GM15510 (cell line): ENCODE measurements around the gene HOXB5.

ENCODE experiments used
- POLR2A ChIP-seq: IDR thresholded peaks from 3 replicates; pipeline ENCODE4 v1.6.1; 2011; ENCODE audit warnings: borderline replicate concordance; ENCODE audit not compliant: insufficient read length; ENCODE audit errors: extremely low read depth

HOXB5 gene

GRCh38 chr17:48624544-48625494 lies 31.2 kb upstream of the HOXB5 start:
- TF ChIP-seq POLR2A: no peak

- TF ChIP-seq POLR2A: no peak
These were observed 30.5 kb upstream of the HOXB5 start for GRCh38 chr17:48624118-48624517.

- no peak for TF ChIP-seq POLR2A
These were observed 30.0 kb upstream of the HOXB5 start for GRCh38 chr17:48623583-48623982.

GRCh38 chr17:48622857-48623256 lies 29.3 kb upstream of the HOXB5 start:
- TF ChIP-seq POLR2A: no peak

GRCh38 chr17:48621410-48622392 lies 28.1 kb upstream of the HOXB5 start:
- no peak for TF ChIP-seq POLR2A

- TF ChIP-seq POLR2A: no peak
These were observed 27.0 kb upstream of the HOXB5 start for GRCh38 chr17:48620461-48621139.

GRCh38 chr17:48619826-48620449 lies 26.4 kb upstream of the HOXB5 start:
- TF ChIP-seq POLR2A: no peak

GRCh38 chr17:48618256-48618896 lies 24.8 kb upstream of the HOXB5 start:
- no peak for TF ChIP-seq POLR2A

GRCh38 chr17:48617471-48618255 lies 24.1 kb upstream of the HOXB5 start:
- TF ChIP-seq POLR2A: no peak

- TF ChIP-seq POLR2A: no peak
These were observed 23.3 kb upstream of the HOXB5 start for GRCh38 chr17:48616717-48617470.

- TF ChIP-seq POLR2A: no peak
These were observed 22.6 kb upstream of the HOXB5 start for GRCh38 chr17:48615963-48616716.
